Lower leg skin (tissue), 3 donors: Measurements from ENCODE around the gene SAC3D1.

ENCODE experiments used
- POLR2A ChIP-seq, 2 donors: fragments of 450-650 bp; IDR thresholded peaks; one replicate each; pipeline ENCODE4 v1.6.1; 2016 to 2017; ENCODE audit warnings: antibody characterized with exemption in 2 of 2, mild to moderate bottlenecking in 1 of 2, moderate library complexity in 1 of 2
- TF ChIP-seq, protein P1 (sequence below), 3 donors: fragments of 450-650 bp; IDR thresholded peaks; one replicate each; pipeline ENCODE4 v1.5.1; 2016; ENCODE audit warnings: antibody characterized with exemption in 3 of 3, mild to moderate bottlenecking in 3 of 3, moderate library complexity in 2 of 3

- TF ChIP-seq, protein P1, sequence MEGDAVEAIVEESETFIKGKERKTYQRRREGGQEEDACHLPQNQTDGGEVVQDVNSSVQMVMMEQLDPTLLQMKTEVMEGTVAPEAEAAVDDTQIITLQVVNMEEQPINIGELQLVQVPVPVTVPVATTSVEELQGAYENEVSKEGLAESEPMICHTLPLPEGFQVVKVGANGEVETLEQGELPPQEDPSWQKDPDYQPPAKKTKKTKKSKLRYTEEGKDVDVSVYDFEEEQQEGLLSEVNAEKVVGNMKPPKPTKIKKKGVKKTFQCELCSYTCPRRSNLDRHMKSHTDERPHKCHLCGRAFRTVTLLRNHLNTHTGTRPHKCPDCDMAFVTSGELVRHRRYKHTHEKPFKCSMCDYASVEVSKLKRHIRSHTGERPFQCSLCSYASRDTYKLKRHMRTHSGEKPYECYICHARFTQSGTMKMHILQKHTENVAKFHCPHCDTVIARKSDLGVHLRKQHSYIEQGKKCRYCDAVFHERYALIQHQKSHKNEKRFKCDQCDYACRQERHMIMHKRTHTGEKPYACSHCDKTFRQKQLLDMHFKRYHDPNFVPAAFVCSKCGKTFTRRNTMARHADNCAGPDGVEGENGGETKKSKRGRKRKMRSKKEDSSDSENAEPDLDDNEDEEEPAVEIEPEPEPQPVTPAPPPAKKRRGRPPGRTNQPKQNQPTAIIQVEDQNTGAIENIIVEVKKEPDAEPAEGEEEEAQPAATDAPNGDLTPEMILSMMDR (IDR thresholded peaks at IDR 0.05), result no peak
- TF ChIP-seq POLR2A (IDR thresholded peaks at IDR 0.05), result no peak
Observed at GRCh38 chr11:65072631-65072966, 31.6 kb downstream of the SAC3D1 start.
